Caco-2 (cell line): Measurements from ENCODE around the gene ATRX. TPM values are rescaled to one million over a fixed set of nuclear protein-coding genes. Genes with fewer than 3 reads are reported as not detected.

ENCODE experiments used
- BruUV-seq: library from RNA; stranded (reverse); fragments of 400-500 nt; replicated peaks from 2 replicates; lab custom pipeline; 2021; lab: Mats Ljungman, UMichigan
- CTCF ChIA-PET: fragments of 300-600 bp; sonication (Branson Sonifier 250); formaldehyde crosslinking; loops from one replicate; lab custom pipeline; 2022; ENCODE audit warnings: antibody characterized with exemption; lab: Charles Lee
- POLR2A ChIA-PET: fragments of 300-600 bp; sonication (Branson Sonifier 250); formaldehyde crosslinking; loops from one replicate; lab custom pipeline; 2022; ENCODE audit warnings: antibody characterized with exemption; lab: Charles Lee
- DNase-seq, 2 experiments: peaks; one replicate each; pipeline versions ENCODE4 v3.0.0 to v3.0.0-alpha.2; 2020 to 2022
- H3K27me3 ChIP-seq: replicated peaks from 2 replicates; pipeline ENCODE4 v1.6.0; 2011; ENCODE audit warnings: low read length; ENCODE audit not compliant: control insufficient read depth, insufficient read depth
- H3K36me3 ChIP-seq: 2 replicates; pipeline ENCODE4 v1.5.1; 2011; ENCODE audit warnings: low read length; ENCODE audit not compliant: control insufficient read depth, insufficient read depth
- H3K4me1 ChIP-seq: fragments of 250-450 bp; sonication (Bioruptor Pico); 2 replicates; pipeline ENCODE4 v1.5.1; 2020; ENCODE audit warnings: mild to moderate bottlenecking
- H3K4me3 ChIP-seq: 2 replicates; pipeline ENCODE4 v1.5.1; 2011; ENCODE audit warnings: low read depth, mild to moderate bottlenecking, control low read depth, low read length
- H3K9me3 ChIP-seq: fragments of 250-450 bp; sonication (Bioruptor Pico); 2 replicates; pipeline ENCODE4 v1.5.1; 2020; ENCODE audit warnings: mild to moderate bottlenecking, moderate library complexity
- H3K27ac Mint-ChIP-seq: one replicate; pipeline ENCODE4 v1.8.0; 2022; ENCODE audit warnings: mixed read lengths; ENCODE audit not compliant: unreplicated experiment
- H3K27me3 Mint-ChIP-seq: one replicate; pipeline ENCODE4 v1.8.0; 2022; ENCODE audit warnings: mixed read lengths; ENCODE audit not compliant: insufficient read depth, unreplicated experiment
- H3K36me3 Mint-ChIP-seq: one replicate; pipeline ENCODE4 v1.8.0; 2022; ENCODE audit warnings: mild to moderate bottlenecking, mixed read lengths; ENCODE audit not compliant: insufficient read depth, unreplicated experiment
- H3K4me1 Mint-ChIP-seq: one replicate; pipeline ENCODE4 v1.8.0; 2022; ENCODE audit warnings: low read depth, mixed read lengths; ENCODE audit not compliant: unreplicated experiment
- H3K4me3 Mint-ChIP-seq: one replicate; pipeline ENCODE4 v1.8.0; 2022; ENCODE audit warnings: mild to moderate bottlenecking, moderate library complexity, mixed read lengths; ENCODE audit not compliant: unreplicated experiment
- H3K9me3 Mint-ChIP-seq: one replicate; pipeline ENCODE4 v1.8.0; 2022; ENCODE audit warnings: mixed read lengths; ENCODE audit not compliant: unreplicated experiment
- CTCF ChIP-seq, 2 experiments: fragments of 200-600 bp in 1 of 2; IDR thresholded peaks; 1 replicate in 1 of 2; 2 replicates in 1 of 2; pipeline versions ENCODE4 v1.5.1 to v1.8.0; 2011 to 2022; ENCODE audit warnings: antibody characterized with exemption in 1 of 2, control low read depth in 1 of 2, inconsistent platforms in 1 of 2, low read depth in 1 of 2, low read length in 1 of 2, mild to moderate bottlenecking in 1 of 2, moderate library complexity in 1 of 2; ENCODE audit not compliant: insufficient read depth in 1 of 2, severe bottlenecking in 1 of 2, unreplicated experiment in 1 of 2
- intact Hi-C: fragments of 100-400 bp; cut with micrococcal nuclease; formaldehyde crosslinking; loops from one replicate; pipeline ENCODE4 v1.10.0; 2022; ENCODE audit not compliant: unreplicated experiment
- total RNA-seq: library from RNA; stranded (reverse); gene quantifications from 2 replicates; pipeline ENCODE4 v1.2.3, GENCODE V29; 2022

The ATRX gene
- total RNA-seq, 1 experiment from 2014 or later = 61.2 TPM

GRCh38 chrX:77820091-77820727 lies 34.2 kb upstream of the ATRX start:
- no peak for TF ChIP-seq CTCF (IDR thresholded peaks at IDR 0.05; ENCODE audit: insufficient read depth in 1 of 2, low read depth in 1 of 2, low read length in 1 of 2, severe bottlenecking in 1 of 2, unreplicated experiment in 1 of 2)
- ChIA-PET CTCF (no interaction called here), POLR2A (no interaction called here)
- Mint-ChIP-seq H3K27ac (no peak overlapping the region), H3K9me3 (peaks cover 9% of the 10 kb centered on the region), H3K36me3 (peaks cover 9% of the 10 kb centered on the region), H3K4me1 (no peaks in the 10 kb centered on the region), H3K27me3 (no peaks in the 10 kb centered on the region), H3K4me3 (no peak overlapping the region)
- no peak overlapping the region for H3K4me3 ChIP-seq
- BruUV-seq = no TSS peak
- no peak for DNase-seq
- no peaks in the 10 kb centered on the region for H3K4me1 ChIP-seq
- no peaks in the 10 kb centered on the region for H3K36me3 ChIP-seq
- no peaks in the 10 kb centered on the region for H3K27me3 ChIP-seq
- H3K9me3 ChIP-seq = no peaks in the 10 kb centered on the region
- intact Hi-C loops = no loop called here

GRCh38 chrX:77814210-77814609 lies 28.2 kb upstream of the ATRX start:
- CTCF ChIA-PET = no interaction called here

GRCh38 chrX:77802201-77802600 lies 16.2 kb upstream of the ATRX start:
- Histone ChIP-seq H3K4me1 (no peaks in the 10 kb centered on the region), H3K27me3 (no peaks in the 10 kb centered on the region), H3K4me3 (no peak overlapping the region), H3K36me3 (no peaks in the 10 kb centered on the region), H3K9me3 (no peaks in the 10 kb centered on the region)
- intact Hi-C loops = no loop called here
- H3K4me3 Mint-ChIP-seq = no peak overlapping the region
- no TSS peak for BruUV-seq
- ChIA-PET CTCF (no interaction called here), POLR2A (no interaction called here)
- TF ChIP-seq CTCF (IDR thresholded peaks at IDR 0.05; ENCODE audit: insufficient read depth in 1 of 2, low read depth in 1 of 2, low read length in 1 of 2, severe bottlenecking in 1 of 2, unreplicated experiment in 1 of 2) = no peak
- no peaks in the 10 kb centered on the region for H3K9me3 Mint-ChIP-seq
- H3K27ac Mint-ChIP-seq = no peak overlapping the region
- no peaks in the 10 kb centered on the region for H3K36me3 Mint-ChIP-seq
- H3K4me1 Mint-ChIP-seq = no peaks in the 10 kb centered on the region
- no peak for DNase-seq
- H3K27me3 Mint-ChIP-seq = no peaks in the 10 kb centered on the region

More at GRCh38 chrX:77814210-77814609, 28.2 kb upstream of the ATRX start:
- H3K36me3 Mint-ChIP-seq = peaks cover 4% of the 10 kb centered on the region
- Histone ChIP-seq H3K4me1 (no peaks in the 10 kb centered on the region), H3K9me3 (no peaks in the 10 kb centered on the region), H3K36me3 (no peaks in the 10 kb centered on the region), H3K27me3 (no peaks in the 10 kb centered on the region), H3K4me3 (no peak overlapping the region)
- H3K4me3 Mint-ChIP-seq = no peak overlapping the region
- intact Hi-C loops = no loop called here
- BruUV-seq = no TSS peak
- POLR2A ChIA-PET = no interaction called here
- TF ChIP-seq CTCF (IDR thresholded peaks at IDR 0.05; ENCODE audit: insufficient read depth in 1 of 2, low read depth in 1 of 2, low read length in 1 of 2, severe bottlenecking in 1 of 2, unreplicated experiment in 1 of 2) = no peak
- H3K4me1 Mint-ChIP-seq = no peaks in the 10 kb centered on the region
- H3K27ac Mint-ChIP-seq = no peak overlapping the region
- no peaks in the 10 kb centered on the region for H3K9me3 Mint-ChIP-seq
- H3K27me3 Mint-ChIP-seq = no peaks in the 10 kb centered on the region
- no peak for DNase-seq
